Iris pigment epithelial cell (primary cell): Measurements from ENCODE around the gene BCAS3.
"Not testable (repeated sequence)": the region's sequence is repeated elsewhere in the genome, so short reads cannot be mapped to it uniquely, and the experiment has no call there.

Experiments used
- DNase-seq: peaks from one replicate; pipeline ENCODE4 v3.0.0-alpha.2; 2011; ENCODE audit warnings: low read depth

The BCAS3 gene

DNA sequence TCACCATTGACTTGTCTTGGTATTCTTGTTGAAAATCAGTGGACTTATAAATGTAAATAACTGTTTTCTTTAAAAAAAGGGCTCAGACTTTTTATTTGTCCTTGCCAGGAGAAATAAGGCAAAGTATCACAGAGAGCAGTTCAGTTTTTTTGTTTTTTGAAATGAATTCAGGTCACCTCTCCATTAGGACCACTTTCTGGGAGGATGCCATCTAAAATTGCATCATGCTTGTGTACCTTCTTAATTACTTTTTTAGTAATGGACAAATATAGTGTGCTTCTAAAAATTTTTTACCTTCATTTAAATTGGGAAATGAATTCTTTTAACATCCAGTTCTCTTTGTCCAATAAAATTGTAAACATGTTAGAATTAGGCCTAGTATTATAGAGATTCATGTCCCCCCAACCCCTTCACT, 210.0 kb downstream of the BCAS3 start:
- DNase-seq = no peak

DNA sequence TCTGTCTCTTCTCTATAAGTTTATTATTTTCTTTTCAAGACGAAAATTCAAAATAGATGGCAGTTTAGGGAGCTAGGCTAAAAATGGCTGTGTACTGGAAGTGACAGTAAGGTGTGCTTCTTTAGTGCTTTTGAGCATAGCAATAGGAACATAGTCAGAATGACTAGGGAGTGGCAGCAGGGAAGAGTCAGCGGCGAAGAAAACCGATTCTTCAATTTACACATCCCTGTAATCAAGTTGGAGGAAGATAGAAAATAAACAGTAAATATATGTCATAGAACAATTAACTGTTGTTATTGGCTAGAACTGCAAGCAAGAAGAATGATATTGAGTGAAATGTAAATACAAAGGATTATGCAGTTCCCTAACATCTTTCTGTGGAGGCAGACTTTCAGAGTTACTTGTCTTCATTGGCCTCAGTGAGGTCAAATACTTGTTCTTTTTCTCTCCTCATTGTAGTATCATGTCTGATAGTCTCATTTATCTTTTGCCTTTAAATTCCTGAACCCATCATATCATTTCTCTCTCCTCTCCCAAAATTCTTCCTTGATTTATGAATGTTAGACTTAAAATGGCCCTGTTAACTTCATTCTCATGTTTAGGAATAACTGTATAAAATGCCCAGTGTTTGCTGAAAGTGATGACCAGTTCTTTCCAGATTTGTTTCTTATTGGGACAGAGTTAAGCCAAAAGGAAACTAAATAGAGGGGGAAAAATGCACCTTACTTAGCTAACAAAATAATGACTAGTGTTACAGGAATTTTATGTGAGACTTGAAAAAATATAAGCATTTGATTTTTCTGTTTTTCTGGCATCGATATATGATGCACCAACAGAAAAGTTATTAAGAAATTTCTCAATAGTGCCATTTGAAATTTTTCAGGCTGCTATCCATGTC, 211.4 kb downstream of the BCAS3 start:
- DNase-seq = peak; percentile 61

DNA sequence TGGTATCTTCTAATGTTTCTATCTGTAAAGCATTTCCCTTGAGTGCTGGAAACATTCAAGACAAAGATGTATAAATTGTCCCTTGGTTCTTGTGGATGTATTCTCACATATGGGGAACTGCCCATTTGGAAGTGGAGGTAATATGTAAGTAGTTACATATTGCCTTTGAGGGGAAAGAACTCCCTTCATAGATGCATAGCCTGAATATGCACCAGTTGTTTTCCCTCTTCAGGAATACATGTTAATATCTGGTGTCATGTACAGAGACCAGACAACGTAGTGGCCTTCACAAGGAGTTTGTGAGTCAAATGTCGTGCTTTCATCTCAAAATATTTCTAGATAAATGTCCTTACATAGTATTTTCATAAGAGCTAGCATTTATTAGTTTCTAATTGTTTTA, 213.5 kb downstream of the BCAS3 start:
- DNase-seq = no peak

DNA sequence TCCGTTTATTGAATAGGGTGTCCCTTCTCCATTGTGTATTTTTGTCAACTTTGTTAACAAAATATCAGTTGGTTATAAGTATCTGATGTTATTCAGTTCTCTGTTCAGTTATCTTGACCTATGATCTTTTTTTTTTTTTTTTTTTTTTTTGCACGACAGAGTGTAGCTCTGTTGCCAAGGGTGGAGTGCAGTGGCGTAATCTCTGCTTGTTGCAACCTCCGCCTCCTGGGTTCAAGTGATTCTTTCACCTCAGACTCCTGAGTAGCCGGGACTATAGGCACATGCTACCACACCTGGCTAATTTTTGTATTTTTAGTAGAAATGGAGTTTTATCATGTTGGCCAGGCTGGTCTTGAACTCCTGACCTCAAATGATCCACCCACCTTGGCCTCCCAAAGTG, 215.8 kb downstream of the BCAS3 start:
- no peak for DNase-seq

DNA sequence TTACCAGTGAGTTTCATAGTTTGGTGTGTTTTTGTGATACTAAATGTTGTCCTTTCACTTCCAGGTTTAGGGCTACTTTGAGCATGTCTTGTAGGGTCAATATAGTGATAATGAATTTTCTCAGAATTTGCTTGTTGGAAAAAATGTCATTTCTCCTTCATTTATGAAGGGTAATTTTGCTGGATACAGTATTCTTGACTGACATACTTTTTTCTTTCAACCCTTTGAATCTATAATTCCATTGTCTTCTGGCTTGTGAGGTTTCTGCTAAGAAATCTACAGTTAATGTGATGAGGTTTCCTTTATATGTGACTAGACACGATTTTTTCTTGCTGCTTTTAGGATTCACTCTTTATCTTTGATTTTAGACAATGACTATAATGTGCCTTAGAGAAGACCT, 219.3 kb downstream of the BCAS3 start:
- no peak for DNase-seq

DNA sequence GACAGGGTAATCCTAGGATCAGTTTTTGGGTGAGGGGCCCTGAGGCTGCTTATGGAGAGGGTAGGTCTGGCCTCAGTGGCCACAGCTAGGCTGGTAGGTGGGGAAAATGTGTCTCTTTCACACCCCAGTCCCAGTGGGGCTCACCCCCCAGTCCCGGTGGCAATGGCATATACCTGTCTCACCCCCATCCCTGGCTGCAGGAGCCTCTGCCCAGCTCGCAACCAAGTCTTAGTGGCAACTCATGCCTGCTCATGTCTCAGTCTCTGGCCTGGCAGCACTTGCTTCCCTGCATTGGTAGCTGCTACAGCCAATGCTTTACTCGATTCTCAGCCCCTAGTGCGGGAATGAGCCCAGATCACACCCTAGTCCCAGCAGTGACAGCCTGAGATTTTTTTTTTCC, 221.5 kb downstream of the BCAS3 start:
- DNase-seq = no peak

DNA sequence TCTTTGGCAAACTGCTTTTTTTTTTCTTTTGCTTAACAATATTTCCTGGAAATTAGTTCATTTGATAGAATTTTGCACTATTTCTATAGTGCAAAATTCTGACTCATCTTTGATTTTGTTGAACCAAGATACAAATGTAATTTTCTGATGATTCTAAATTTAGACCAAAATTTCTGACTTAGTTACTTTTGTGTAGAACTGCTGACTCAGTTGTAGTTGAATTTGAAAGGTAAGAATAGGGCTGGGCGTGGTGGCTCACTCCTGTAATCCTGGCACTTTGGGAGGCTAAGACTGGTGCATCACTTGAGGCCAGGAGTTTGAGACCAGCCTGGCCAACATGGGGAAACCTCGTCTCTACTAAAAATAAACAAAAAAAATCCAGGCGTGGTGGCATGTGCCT, 223.0 kb downstream of the BCAS3 start:
- no peak for DNase-seq

DNA sequence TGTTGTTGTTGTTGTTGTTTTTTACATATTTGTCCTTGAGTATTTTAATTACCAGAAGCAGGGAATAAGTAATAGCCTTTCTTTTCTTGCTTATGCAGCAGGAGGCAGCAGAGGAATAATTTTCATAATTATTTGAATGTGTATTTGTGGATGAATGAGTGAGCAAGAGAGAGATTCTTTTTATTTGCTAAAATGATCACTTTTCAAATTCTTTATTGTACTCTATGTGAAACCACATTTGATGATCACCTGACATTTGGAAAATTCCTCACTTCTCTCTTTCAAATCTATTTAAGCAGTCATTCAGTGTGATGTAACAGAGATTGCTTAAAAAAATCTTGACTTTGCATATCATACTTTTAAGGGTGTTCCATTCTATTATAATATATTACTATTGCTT, 223.6 kb downstream of the BCAS3 start:
- DNase-seq = peak; percentile 48

DNA sequence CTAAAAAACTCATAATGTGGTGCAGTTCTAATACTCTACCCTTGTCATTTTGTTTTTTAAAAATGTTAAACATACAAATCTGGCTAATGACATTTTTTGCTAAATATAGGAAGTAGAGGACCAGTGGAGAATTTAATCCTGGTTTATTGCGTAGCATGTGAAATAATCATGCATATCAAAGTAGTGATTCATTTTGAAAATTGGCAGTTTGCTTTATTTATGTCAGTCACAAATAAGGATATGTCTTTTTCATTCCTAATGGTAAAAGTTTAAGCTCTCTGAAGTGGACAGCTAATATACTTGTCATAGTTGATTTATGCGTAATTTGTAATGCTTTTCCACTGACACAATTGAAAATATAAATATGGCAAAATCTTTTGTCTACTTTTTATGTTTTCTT, 224.2 kb downstream of the BCAS3 start:
- DNase-seq = peak; percentile 86

DNA sequence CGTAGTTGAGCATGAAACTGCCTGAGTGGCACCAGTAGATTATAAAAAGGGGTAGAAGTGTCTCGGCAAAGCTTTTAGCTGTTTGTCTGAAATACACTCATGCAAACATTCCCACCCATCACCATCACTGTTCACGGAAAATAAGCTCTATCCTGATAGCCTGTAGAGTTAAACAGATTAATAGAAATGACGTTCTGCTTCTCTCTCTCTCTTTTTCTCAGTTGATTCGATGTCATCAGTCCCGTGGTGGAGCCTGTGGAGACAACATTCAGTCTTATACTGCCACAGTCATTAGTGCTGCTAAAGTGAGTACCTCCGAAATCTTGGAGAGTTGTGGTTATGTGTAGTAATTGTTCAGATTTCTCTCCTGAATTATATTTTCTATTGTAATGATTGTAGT, 224.7 kb downstream of the BCAS3 start:
- peak; percentile 51 for DNase-seq

DNA sequence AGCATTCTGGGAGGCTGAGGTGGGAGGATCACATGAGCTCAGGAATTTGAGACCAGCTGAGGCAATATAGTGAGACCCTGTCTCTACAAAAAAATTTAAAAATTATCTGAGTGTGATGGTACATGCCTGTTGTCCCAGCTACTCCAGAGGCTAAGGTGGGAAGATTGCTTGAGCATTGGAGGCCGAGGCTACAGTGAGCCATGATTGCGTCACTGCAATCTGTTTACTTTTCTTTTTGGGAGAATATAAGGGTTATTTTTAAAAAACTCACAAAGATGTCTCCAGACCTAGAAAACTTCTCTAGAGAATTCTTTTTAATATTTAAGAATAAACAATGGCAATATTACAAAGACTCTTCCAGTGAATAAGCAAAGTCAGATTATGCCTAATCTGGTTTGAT, 226.9 kb downstream of the BCAS3 start:
- no peak for DNase-seq

DNA sequence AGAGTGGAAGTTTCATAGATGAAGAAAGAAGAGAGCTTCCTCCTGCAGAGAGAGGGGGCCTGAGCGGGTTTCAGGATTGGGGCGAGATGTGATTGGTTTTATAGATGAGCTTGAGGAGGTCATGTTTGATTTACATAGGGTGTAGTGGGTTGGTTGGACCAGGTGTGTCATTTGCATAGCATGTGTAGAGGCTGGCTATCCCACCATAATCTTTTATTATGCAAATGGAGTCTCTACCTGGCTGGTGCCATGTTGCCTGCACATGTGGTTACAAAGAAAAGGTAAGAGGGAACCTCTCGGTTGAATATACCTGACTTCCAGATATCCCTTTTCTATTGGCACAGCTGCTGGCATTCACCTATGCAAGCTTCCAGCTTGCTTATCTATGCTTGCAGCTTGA, 228.1 kb downstream of the BCAS3 start:
- no peak for DNase-seq

DNA sequence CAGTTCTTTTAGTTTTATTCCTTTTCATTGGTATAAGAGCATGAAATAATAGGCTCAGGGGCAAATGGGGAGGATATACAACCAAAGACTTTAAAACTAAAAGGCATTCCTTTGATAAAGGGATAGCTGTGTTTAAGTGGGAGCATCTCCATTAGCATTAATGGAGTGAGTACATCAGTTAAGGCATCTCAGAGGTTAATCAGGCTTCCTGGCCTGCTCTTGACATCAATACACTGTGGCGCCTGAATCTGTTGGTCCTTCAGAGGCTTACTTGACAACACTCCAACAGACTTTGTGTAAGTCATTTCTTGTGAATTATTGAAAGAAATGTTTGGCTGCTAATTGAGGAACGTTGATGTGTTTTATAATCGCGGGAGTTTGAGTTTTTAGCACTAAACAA, 230.7 kb downstream of the BCAS3 start:
- DNase-seq = no peak

DNA sequence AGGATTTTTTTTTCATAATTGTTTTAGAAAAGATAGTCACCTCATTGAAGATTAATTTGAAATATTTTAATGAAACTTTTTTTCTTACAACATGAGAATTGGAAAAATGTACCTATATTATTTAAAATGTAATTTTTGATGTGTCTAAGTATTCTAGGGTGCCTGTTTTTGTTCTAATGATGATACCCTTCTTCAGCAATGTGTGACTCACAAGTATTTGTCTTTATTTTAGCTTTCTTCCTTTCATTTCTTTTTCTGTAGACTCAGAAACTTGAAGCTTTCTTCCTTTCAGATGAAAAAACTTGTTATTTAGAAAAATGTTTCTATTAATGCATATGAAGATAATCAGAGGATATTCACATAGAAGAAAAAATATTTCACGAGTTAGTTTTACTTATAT, 231.8 kb downstream of the BCAS3 start:
- DNase-seq = no peak

DNA sequence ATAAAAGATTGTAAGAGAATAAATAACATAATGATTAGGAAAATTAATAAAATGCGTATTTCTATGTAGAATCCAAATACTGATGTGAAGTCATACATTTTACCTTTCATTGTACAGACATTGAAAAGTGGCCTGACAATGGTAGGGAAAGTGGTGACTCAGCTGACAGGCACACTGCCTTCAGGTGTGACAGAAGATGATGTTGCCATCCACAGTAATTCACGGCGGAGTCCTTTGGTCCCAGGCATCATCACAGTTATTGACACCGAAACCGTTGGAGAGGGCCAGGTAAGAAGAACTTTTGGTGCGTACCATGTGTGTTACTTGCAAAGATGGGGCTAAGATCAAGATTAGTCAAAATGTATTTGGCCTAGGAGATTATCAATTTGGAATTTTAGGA, 232.8 kb downstream of the BCAS3 start:
- DNase-seq = no peak

DNA sequence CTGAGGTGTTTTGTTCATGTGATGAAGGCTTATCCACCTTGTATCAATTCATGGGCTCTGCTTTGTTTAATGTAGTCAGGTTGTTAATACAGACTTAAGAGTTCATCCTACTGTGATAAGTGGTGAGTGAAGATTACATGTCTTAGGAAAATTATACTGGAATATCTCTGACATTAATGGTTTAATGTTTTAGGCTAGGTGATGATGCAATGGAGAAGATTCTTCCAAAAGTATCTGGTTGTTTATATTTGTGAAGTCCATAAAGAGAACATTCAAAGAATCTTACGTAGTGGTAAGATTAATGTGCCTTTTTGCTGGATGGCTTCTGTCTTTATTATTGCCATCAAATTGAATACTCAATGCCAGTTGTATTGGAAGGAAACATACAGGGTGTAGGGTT, 236.4 kb downstream of the BCAS3 start:
- DNase-seq = peak; percentile 29

DNA sequence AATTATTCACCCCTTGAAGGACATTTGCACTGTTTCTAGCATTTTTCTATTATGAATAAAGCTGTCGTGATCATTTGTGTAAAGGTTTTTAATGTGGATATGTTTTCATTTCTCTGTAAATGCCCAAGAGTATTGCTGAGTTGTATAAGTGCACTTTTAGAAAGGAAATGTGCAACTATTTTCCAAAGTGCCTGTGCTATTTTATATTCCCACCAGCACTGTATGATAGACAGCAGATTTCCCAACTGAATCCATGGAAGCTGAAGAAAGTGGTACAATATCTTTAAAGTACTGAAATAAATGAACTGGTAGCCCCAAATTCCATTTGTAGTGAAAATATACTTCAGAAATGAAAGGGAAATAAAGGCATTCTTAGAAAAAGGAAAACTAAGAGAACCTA, 238.4 kb downstream of the BCAS3 start:
- DNase-seq = no peak

DNA sequence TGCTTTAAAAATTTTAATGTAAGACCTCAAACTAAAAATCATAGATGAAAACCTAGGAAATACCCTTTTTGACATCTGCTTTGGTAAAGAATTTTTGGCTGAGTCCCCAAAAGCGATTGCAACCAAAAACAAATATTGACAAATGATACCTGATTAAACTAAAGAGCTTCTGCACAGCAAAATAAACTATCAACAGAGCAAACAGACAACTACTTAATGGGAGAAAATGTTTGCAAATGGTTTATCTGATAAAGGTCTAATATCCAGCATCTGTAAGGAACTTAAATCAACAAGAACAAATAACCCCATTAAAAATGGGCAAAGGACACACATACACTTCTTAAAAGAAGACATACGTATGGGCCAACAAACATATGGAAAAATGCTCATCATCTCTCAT, 242.5 kb downstream of the BCAS3 start:
- no peak for DNase-seq

DNA sequence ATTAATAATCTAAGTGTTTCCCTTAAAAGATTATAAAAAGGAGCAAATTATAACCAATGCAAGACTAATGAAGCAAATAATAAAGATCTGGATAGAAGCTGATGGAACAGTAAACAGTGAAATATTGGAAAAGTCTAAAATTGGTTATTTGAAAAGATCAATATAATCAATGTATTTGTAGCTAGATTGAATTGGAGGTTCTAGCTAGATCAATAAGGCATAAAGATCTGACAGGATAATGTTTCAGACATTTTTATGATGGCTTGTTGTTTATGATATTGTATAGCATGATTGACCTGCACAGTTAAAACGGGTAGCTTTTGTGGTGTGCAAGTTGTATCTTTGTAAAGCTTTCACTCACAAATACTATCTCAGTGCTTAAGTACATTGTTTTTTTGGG, 245.3 kb downstream of the BCAS3 start:
- DNase-seq = no peak

DNA sequence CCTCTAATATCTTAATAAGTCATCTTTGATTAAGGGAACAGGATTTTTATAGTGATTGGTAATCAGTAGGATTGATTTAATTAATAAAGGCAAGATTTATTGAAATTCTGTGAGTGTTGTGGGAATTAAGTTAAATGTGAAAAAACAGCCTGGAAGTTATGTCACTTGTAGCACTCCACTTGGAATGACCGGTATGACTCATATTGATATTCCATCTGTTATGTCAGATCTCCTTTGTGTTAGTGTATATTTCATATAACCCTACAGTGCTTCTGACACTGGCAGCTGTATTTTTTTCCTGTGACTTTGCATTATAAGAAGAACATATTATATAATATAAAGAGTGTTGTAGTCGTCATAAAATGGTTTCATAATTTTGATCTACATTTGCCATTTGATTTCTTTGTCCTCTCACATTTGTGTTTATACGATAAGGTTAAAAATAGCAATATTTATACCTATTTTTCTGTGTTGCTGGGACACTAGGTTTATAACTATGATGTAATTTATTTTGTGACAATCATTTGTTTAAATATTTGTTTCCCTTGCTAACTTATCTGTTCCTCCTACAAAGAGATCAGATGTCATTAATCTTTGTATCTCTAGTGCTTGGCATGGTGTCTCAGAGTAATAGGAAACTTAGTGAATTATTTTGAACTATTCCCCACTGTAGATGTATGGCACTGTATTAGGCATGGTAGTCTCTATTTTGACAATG, 249.0 kb downstream of the BCAS3 start:
- DNase-seq = peak; percentile 18

DNA sequence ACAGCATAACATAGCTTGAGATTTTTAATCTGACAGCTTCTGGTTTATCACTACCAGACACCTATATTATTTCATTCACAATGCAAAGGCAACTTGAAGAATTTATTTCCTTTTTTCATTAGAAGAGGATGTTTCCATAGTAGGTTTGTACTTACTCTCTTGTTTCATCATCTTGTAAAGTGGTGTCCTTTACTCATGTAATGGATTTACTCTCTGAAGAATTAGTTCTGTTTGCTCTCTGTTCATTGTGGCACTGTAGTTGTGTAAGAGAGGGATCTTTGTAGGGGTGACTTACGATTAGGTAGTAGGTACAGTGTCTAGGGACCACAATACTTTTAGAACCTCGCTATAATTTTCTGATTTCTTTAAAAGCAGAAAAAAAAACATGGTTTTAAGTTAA, 256.1 kb downstream of the BCAS3 start:
- DNase-seq = no peak

DNA sequence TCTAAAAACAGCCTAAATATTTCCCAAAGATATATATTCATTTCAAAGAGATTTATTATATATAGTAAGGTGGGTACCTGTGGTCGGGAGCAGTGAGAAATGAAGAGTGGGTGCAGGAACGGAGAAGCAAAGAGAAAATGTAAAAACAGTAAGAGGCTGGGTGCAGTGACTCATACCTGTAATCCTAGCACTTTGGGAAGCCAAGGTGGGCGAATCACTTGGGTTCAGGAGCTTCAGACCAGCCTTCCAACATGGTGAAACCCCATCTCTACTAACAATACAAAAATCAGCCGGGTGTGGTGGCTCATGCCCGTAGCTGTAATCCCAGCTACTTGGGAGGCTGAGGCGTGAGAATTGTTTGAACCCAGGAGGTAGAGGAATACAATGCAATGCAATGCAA, 257.1 kb downstream of the BCAS3 start:
- DNase-seq = no peak

DNA sequence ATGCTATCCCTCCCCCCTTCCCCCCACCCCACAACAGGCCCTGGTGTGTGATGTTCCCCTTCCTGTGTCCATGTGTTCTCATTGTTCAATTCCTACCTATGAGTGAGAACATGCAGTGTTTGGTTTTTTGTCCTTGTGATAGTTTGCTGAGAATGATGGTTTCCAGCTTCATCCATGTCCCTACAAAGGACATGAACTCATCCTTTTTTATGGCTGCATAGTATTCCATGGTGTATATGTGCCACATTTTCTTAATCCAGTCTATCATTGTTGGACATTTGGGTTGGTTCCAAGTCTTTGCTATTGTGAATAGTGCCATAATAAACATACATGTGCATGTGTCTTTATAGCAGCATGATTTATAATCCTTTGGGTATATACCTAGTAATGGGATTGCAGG, 258.3 kb downstream of the BCAS3 start:
- DNase-seq = not testable (repeated sequence)

DNA sequence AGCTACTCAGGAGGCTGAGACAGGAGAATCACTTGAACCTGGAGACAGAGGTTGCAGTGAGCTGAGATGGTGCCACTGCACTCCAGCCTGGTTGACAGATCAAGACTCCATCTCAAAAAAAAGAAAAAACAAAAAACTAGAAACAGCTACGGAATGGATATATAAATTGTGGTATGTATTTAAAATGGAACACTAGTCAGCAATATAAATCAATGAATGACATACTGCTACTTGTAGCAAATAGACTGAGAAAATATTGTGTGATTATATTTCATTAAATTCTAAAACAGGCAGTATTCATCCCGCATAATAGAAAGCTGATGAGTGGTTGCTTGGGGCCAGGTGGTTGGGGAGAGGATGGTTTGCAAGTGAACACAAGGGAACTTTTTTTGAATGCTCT, 261.7 kb downstream of the BCAS3 start:
- no peak for DNase-seq
